Stimulated activated CD8-positive, alpha-beta memory T cell treated with anti-CD3 and anti-CD28 coated beads, Interleukin-7, amount 100 ng/mL, for 4 hours (primary cell): Measurements from ENCODE around the gene DLX3.
"Not testable (repeated sequence)": the region's sequence is repeated elsewhere in the genome, so short reads cannot be mapped to it uniquely, and the experiment has no call there.

Source experiments
- DNase-seq, 2 donors: peaks; one replicate each; pipeline ENCODE4 v3.0.0-alpha.2; 2020; ENCODE audit warnings: low read depth in 2 of 2

DLX3 gene

GRCh38 chr17:49995055-49995738 lies at the start of gene DLX3:
Gene DLX3, minus strand, starts transcription at chr17:49995224. Its CDS starts 226 bp downstream, at chr17:49994998.
- DNase-seq = no peak

- no peak for DNase-seq
Observed at GRCh38 chr17:50044483-50044882, 49.5 kb upstream of the DLX3 start.

GRCh38 chr17:50043290-50044148 lies 48.5 kb upstream of the DLX3 start:
- no peak for DNase-seq

GRCh38 chr17:50042211-50042610 lies 47.2 kb upstream of the DLX3 start:
- no peak for DNase-seq

GRCh38 chr17:50040496-50040895 lies 45.5 kb upstream of the DLX3 start:
- DNase-seq = not testable (repeated sequence)

GRCh38 chr17:50039058-50039457 lies 44.0 kb upstream of the DLX3 start:
- no peak for DNase-seq

- no peak for DNase-seq
Observed at GRCh38 chr17:50037321-50038107, 42.5 kb upstream of the DLX3 start.

GRCh38 chr17:50036455-50037261 lies 41.6 kb upstream of the DLX3 start:
- DNase-seq = no peak

- DNase-seq = no peak
Observed at GRCh38 chr17:50035945-50036344, 40.9 kb upstream of the DLX3 start.

GRCh38 chr17:50035421-50035879 lies 40.4 kb upstream of the DLX3 start:
- DNase-seq = no peak

GRCh38 chr17:50034498-50035364 lies 39.7 kb upstream of the DLX3 start:
- DNase-seq = no peak

GRCh38 chr17:50033316-50033715 lies 38.3 kb upstream of the DLX3 start:
- no peak for DNase-seq

- DNase-seq = no peak
Observed at GRCh38 chr17:50029185-50029584, 34.2 kb upstream of the DLX3 start.

- no peak for DNase-seq
Observed at GRCh38 chr17:50028736-50029120, 33.7 kb upstream of the DLX3 start.

- DNase-seq = no peak
Observed at GRCh38 chr17:50027881-50028735, 33.1 kb upstream of the DLX3 start.

GRCh38 chr17:50027172-50027880 lies 32.3 kb upstream of the DLX3 start:
- no peak for DNase-seq

GRCh38 chr17:50026837-50027171 lies 31.8 kb upstream of the DLX3 start:
- DNase-seq = peak; percentile 51 to 59

GRCh38 chr17:50026046-50026675 lies 31.1 kb upstream of the DLX3 start:
- no peak for DNase-seq
